CD4-positive, alpha-beta T cell (primary cell): Measurements from ENCODE around the gene TLR8. TPM values are rescaled to one million over a fixed set of nuclear protein-coding genes. Genes with fewer than 3 reads are reported as not detected.

ENCODE experiments used
- ATAC-seq: fragments of 200-7000 bp; cut with Tn5 transposase; one replicate; pipeline ENCODE4 v1.10.0; 2022; ENCODE audit warnings: mild to moderate bottlenecking; ENCODE audit not compliant: poor library complexity
- CTCF ChIA-PET: fragments of 350-600 bp; sonication (Branson Sonifier 250); formaldehyde crosslinking; loops from one replicate; lab custom pipeline; 2021; ENCODE audit warnings: antibody characterized with exemption, inconsistent platforms; lab: Charles Lee
- POLR2A ChIA-PET: fragments of 350-600 bp; sonication (Branson Sonifier 250); formaldehyde crosslinking; loops from one replicate; lab custom pipeline; 2021; ENCODE audit warnings: antibody characterized with exemption, inconsistent platforms; lab: Charles Lee
- DNase-seq, 14 experiments: peaks; one replicate each; pipeline ENCODE4 v3.0.0-alpha.2; 2013 to 2020; ENCODE audit warnings: mixed read lengths in 2 of 14
- H3K27ac ChIP-seq, 2 donors: one replicate each; pipeline versions ENCODE4 v1.5.1 to v1.7.0; 2013; ENCODE audit warnings: low read length in 2 of 2, low read depth in 1 of 2, mild to moderate bottlenecking in 1 of 2
- H3K27me3 ChIP-seq, 2 experiments: 1 replicate in 1 of 2; 2 replicates in 1 of 2; pipeline versions ENCODE4 v1.6.1 to v1.7.0; 2013; ENCODE audit warnings: low read length in 2 of 2, control low read depth in 1 of 2, mild to moderate bottlenecking in 1 of 2, moderate library complexity in 1 of 2; ENCODE audit not compliant: insufficient read depth in 2 of 2, control insufficient read depth in 1 of 2
- H3K36me3 ChIP-seq: one replicate; pipeline ENCODE4 v1.6.1; 2013; ENCODE audit warnings: low read length, control low read depth; ENCODE audit not compliant: insufficient read depth
- H3K4me1 ChIP-seq: one replicate; pipeline ENCODE4 v1.6.1; 2013; ENCODE audit warnings: low read length, control low read depth; ENCODE audit not compliant: insufficient read depth
- H3K4me3 ChIP-seq: one replicate; pipeline ENCODE4 v1.5.1; 2013; ENCODE audit warnings: mild to moderate bottlenecking, low read length, moderate library complexity
- H3K9me3 ChIP-seq, 2 experiments: 1 replicate in 1 of 2; 2 replicates in 1 of 2; pipeline versions ENCODE4 v1.6.1 to v1.7.0; 2013; ENCODE audit warnings: low read length in 2 of 2, mild to moderate bottlenecking in 2 of 2, control low read depth in 1 of 2, moderate library complexity in 1 of 2; ENCODE audit not compliant: control insufficient read depth in 1 of 2, insufficient read depth in 1 of 2
- H3K27ac Mint-ChIP-seq: one replicate; pipeline ENCODE4 v1.8.0; 2020; ENCODE audit warnings: mixed read lengths
- H3K27me3 Mint-ChIP-seq: one replicate; pipeline ENCODE4 v1.8.0; 2021; ENCODE audit warnings: mixed read lengths
- H3K36me3 Mint-ChIP-seq: one replicate; pipeline ENCODE4 v1.8.0; 2021; ENCODE audit warnings: low read depth, mixed read lengths
- H3K4me1 Mint-ChIP-seq: one replicate; pipeline ENCODE4 v1.8.0; 2021; ENCODE audit warnings: low read depth, mixed read lengths
- H3K4me3 Mint-ChIP-seq: one replicate; pipeline ENCODE4 v1.8.0; 2020; ENCODE audit warnings: mild to moderate bottlenecking, mixed read lengths
- H3K9me3 Mint-ChIP-seq: one replicate; pipeline ENCODE4 v1.8.0; 2020; ENCODE audit warnings: mixed read lengths
- CTCF ChIP-seq: fragments of 200-600 bp; IDR thresholded peaks from one replicate; pipeline ENCODE4 v1.8.0; 2022; ENCODE audit warnings: antibody characterized with exemption, mild to moderate bottlenecking
- intact Hi-C, 2 experiments: fragments of 100-400 bp; cut with DNase I in 1 of 2; cut with micrococcal nuclease in 1 of 2; formaldehyde crosslinking; loops; one replicate each; pipeline versions ENCODE4 v1.15.1 to v1.9.0; 2023 to 2025; cut with DNase I, micrococcal nuclease
- total RNA-seq, 174 experiments: library from RNA in 2 of 174; stranded (reverse) in 2 of 174; gene quantifications; one replicate each; pipeline ENCODE4 v1.2.3 and lab custom pipeline; 2021 to 2026

TLR8 gene
- total RNA-seq, 2 experiments from 2014 or later: 0.08 TPM

GRCh38 chrX:12890467-12890866, 16.0 kb upstream of the TLR8 start:
- intact Hi-C loops: no loop called here
- H3K4me3 ChIP-seq: no peak overlapping the region
- ChIA-PET CTCF (no interaction called here), POLR2A (interaction anchor here (0.6 kb wide), 1 partner anchor 791 kb away, joined by 3 read pairs; no protein-coding TSS in a partner anchor)
- H3K4me1 Mint-ChIP-seq: peaks cover 36% of the 10 kb centered on the region
- ATAC-seq (no peak), DNase-seq (peak in 1 of 14 experiments; percentile 13)
- H3K27me3 Mint-ChIP-seq: no peaks in the 10 kb centered on the region
- no peak overlapping the region for H3K27ac Mint-ChIP-seq
- peaks cover 4% of the 10 kb centered on the region for H3K4me1 ChIP-seq
- no peak overlapping the region for H3K27ac ChIP-seq
- TF ChIP-seq CTCF: no peak
- H3K27me3 ChIP-seq: no peaks in the 10 kb centered on the region
- no peaks in the 10 kb centered on the region for H3K36me3 ChIP-seq
- H3K9me3 ChIP-seq: no peaks in the 10 kb centered on the region
- peak overlapping the region; percentile 25 for H3K4me3 Mint-ChIP-seq
- H3K9me3 Mint-ChIP-seq: no peaks in the 10 kb centered on the region
- H3K36me3 Mint-ChIP-seq: no peaks in the 10 kb centered on the region

- Histone ChIP-seq H3K9me3 (no peaks in the 10 kb centered on the region), H3K36me3 (no peaks in the 10 kb centered on the region), H3K4me3 (no peak overlapping the region), H3K27me3 (no peaks in the 10 kb centered on the region), H3K4me1 (peaks cover 4% of the 10 kb centered on the region), H3K27ac (no peak overlapping the region)
- POLR2A ChIA-PET: interaction anchor here (0.6 kb wide), 1 partner anchor 790 kb away, joined by 3 read pairs; no protein-coding TSS in a partner anchor
- DNase-seq (no peak), ATAC-seq (no peak)
- H3K4me3 Mint-ChIP-seq: no peak overlapping the region
- peaks cover 36% of the 10 kb centered on the region for H3K4me1 Mint-ChIP-seq
- TF ChIP-seq CTCF: no peak
- no peaks in the 10 kb centered on the region for H3K27me3 Mint-ChIP-seq
- intact Hi-C loops: no loop called here
- CTCF ChIA-PET: no interaction called here
- H3K27ac Mint-ChIP-seq: no peak overlapping the region
- no peaks in the 10 kb centered on the region for H3K36me3 Mint-ChIP-seq
- H3K9me3 Mint-ChIP-seq: no peaks in the 10 kb centered on the region
Measured at GRCh38 chrX:12891171-12891570, 15.2 kb upstream of the TLR8 start.

- H3K36me3 ChIP-seq: no peaks in the 10 kb centered on the region
- intact Hi-C loops: loop anchor here in 1 of 2 experiments (2.0 kb wide), 1 partner anchor 77 kb away; no protein-coding TSS in a partner anchor
- H3K27me3 ChIP-seq: no peaks in the 10 kb centered on the region
- peaks cover 4% of the 10 kb centered on the region for H3K4me1 ChIP-seq
- H3K27ac ChIP-seq: no peak overlapping the region
- Mint-ChIP-seq H3K27ac (peak overlapping the region; percentile 6), H3K27me3 (no peaks in the 10 kb centered on the region), H3K4me3 (no peak overlapping the region), H3K9me3 (no peaks in the 10 kb centered on the region), H3K4me1 (peaks cover 36% of the 10 kb centered on the region), H3K36me3 (no peaks in the 10 kb centered on the region)
- DNase-seq (no peak), ATAC-seq (no peak)
- no peaks in the 10 kb centered on the region for H3K9me3 ChIP-seq
- ChIA-PET POLR2A (no interaction called here), CTCF (no interaction called here)
- TF ChIP-seq CTCF: no peak
- no peak overlapping the region for H3K4me3 ChIP-seq
Measured at GRCh38 chrX:12891915-12892506, 14.4 kb upstream of the TLR8 start.
